Mucosa of rectum (tissue), 2 donors: ENCODE results near the gene LRRC8D.

Source experiments
- H3K27ac ChIP-seq, 2 donors: one replicate each; pipeline ENCODE4 v1.7.0; 2013; ENCODE audit warnings: inconsistent platforms in 2 of 2, low read depth in 2 of 2, low read length in 2 of 2
- H3K27me3 ChIP-seq, 2 donors: one replicate each; pipeline ENCODE4 v1.7.0; 2013; ENCODE audit warnings: low read length in 2 of 2; ENCODE audit not compliant: control insufficient read depth in 2 of 2, insufficient read depth in 2 of 2
- H3K36me3 ChIP-seq, 2 donors: one replicate each; pipeline ENCODE4 v1.7.0; 2013; ENCODE audit warnings: low read length in 2 of 2; ENCODE audit not compliant: control insufficient read depth in 2 of 2, insufficient read depth in 2 of 2
- H3K4me1 ChIP-seq, 2 donors: one replicate each; pipeline ENCODE4 v1.7.0; 2013; ENCODE audit warnings: low read length in 2 of 2, mild to moderate bottlenecking in 1 of 2; ENCODE audit not compliant: control insufficient read depth in 2 of 2, insufficient read depth in 2 of 2
- H3K4me3 ChIP-seq, 2 donors: one replicate each; pipeline ENCODE4 v1.7.0; 2013; ENCODE audit warnings: low read length in 2 of 2
- H3K9ac ChIP-seq, 2 donors: one replicate each; pipeline ENCODE4 v1.7.0; 2013; ENCODE audit warnings: low read length in 2 of 2, low read depth in 1 of 2, mild to moderate bottlenecking in 1 of 2
- H3K9me3 ChIP-seq, 2 donors: one replicate each; pipeline ENCODE4 v1.7.0; 2013; ENCODE audit warnings: low read length in 2 of 2; ENCODE audit not compliant: control insufficient read depth in 2 of 2
- donor health status: healthy.
- donor health status: Normal muscosa, but diverticular disease.

LRRC8D gene

GRCh38 chr1:89892816-89893215 is 72.0 kb downstream of the LRRC8D start:
- no peaks in the 10 kb centered on the region for H3K9me3 ChIP-seq
- H3K27ac ChIP-seq: no peak overlapping the region
- H3K4me1 ChIP-seq: no peaks in the 10 kb centered on the region
- no peaks in the 10 kb centered on the region for H3K36me3 ChIP-seq
- no peak overlapping the region for H3K9ac ChIP-seq
- H3K27me3 ChIP-seq: no peaks in the 10 kb centered on the region
- H3K4me3 ChIP-seq: no peak overlapping the region

- Histone ChIP-seq H3K9me3 (no peaks in the 10 kb centered on the region), H3K36me3 (no peaks in the 10 kb centered on the region), H3K9ac (no peak overlapping the region), H3K4me3 (no peak overlapping the region), H3K27me3 (no peaks in the 10 kb centered on the region), H3K4me1 (no peaks in the 10 kb centered on the region), H3K27ac (no peak overlapping the region)
Observed at GRCh38 chr1:89894210-89895201, 73.7 kb downstream of the LRRC8D start.

GRCh38 chr1:89896105-89896942 is 75.5 kb downstream of the LRRC8D start:
- H3K36me3 ChIP-seq: no peaks in the 10 kb centered on the region
- no peaks in the 10 kb centered on the region for H3K9me3 ChIP-seq
- H3K27me3 ChIP-seq: no peaks in the 10 kb centered on the region
- no peak overlapping the region for H3K27ac ChIP-seq
- H3K4me3 ChIP-seq: no peak overlapping the region
- no peak overlapping the region for H3K9ac ChIP-seq
- no peaks in the 10 kb centered on the region for H3K4me1 ChIP-seq

GRCh38 chr1:89897347-89898133 is 76.7 kb downstream of the LRRC8D start:
- Histone ChIP-seq H3K4me3 (no peak overlapping the region), H3K36me3 (no peaks in the 10 kb centered on the region), H3K27ac (no peak overlapping the region), H3K27me3 (no peaks in the 10 kb centered on the region), H3K9ac (no peak overlapping the region), H3K4me1 (no peaks in the 10 kb centered on the region), H3K9me3 (no peaks in the 10 kb centered on the region)

- Histone ChIP-seq H3K27ac (no peak overlapping the region), H3K4me3 (no peak overlapping the region), H3K36me3 (no peaks in the 10 kb centered on the region), H3K9me3 (no peaks in the 10 kb centered on the region), H3K27me3 (no peaks in the 10 kb centered on the region), H3K4me1 (no peaks in the 10 kb centered on the region), H3K9ac (no peak overlapping the region)
Observed at GRCh38 chr1:89898150-89898549, 77.3 kb downstream of the LRRC8D start.

- Histone ChIP-seq H3K9ac (no peak overlapping the region), H3K36me3 (no peaks in the 10 kb centered on the region), H3K4me1 (no peaks in the 10 kb centered on the region), H3K4me3 (no peak overlapping the region), H3K27ac (no peak overlapping the region), H3K27me3 (no peaks in the 10 kb centered on the region), H3K9me3 (no peaks in the 10 kb centered on the region)
Observed at GRCh38 chr1:89898695-89899470, 78.1 kb downstream of the LRRC8D start.

- Histone ChIP-seq H3K27me3 (no peaks in the 10 kb centered on the region), H3K36me3 (no peaks in the 10 kb centered on the region), H3K27ac (no peak overlapping the region), H3K9me3 (no peaks in the 10 kb centered on the region), H3K9ac (no peak overlapping the region), H3K4me3 (no peak overlapping the region), H3K4me1 (no peaks in the 10 kb centered on the region)
Observed at GRCh38 chr1:89900323-89900722, 79.5 kb downstream of the LRRC8D start.

- no peaks in the 10 kb centered on the region for H3K36me3 ChIP-seq
- H3K4me3 ChIP-seq: no peak overlapping the region
- no peaks in the 10 kb centered on the region for H3K9me3 ChIP-seq
- no peak overlapping the region for H3K27ac ChIP-seq
- H3K9ac ChIP-seq: no peak overlapping the region
- no peaks in the 10 kb centered on the region for H3K27me3 ChIP-seq
- no peaks in the 10 kb centered on the region for H3K4me1 ChIP-seq
Observed at GRCh38 chr1:89900791-89901708, 80.2 kb downstream of the LRRC8D start.
